ENCODE results near the gene WDR76. TPM values are rescaled to one million over a fixed set of nuclear protein-coding genes. Genes with fewer than 3 reads are reported as not detected.

WDR76 gene
- total RNA-seq, 1 donor from 2014 or later, result 0.73 TPM

GRCh38 chr15:43915631-43916325 lies 89.0 kb downstream of the WDR76 start:
- Histone ChIP-seq H3K4me2 (ENCODE audit: low read length) (no peak overlapping the region), H3K79me2 (ENCODE audit: insufficient read depth, low read length) (no peaks in the 10 kb centered on the region), H3K9me3 (ENCODE audit: insufficient read depth, low read depth, low read length) (no peaks in the 10 kb centered on the region), H3K4me3 (ENCODE audit: insufficient read depth, low read depth, low read length) (no peak overlapping the region), H4K20me1 (ENCODE audit: insufficient read depth, low read length) (no peaks in the 10 kb centered on the region), H3K36me3 (ENCODE audit: insufficient read depth, low read length) (peaks cover 6% of the 10 kb centered on the region), H3K27ac (ENCODE audit: low read depth, low read length) (no peak overlapping the region), H3K4me1 (ENCODE audit: insufficient read depth, low read length) (peaks cover 33% of the 10 kb centered on the region), H2AFZ (ENCODE audit: low read depth, low read length) (no peak overlapping the region), H3K27me3 (ENCODE audit: insufficient read depth, low read length) (no peaks in the 10 kb centered on the region), H3K9ac (ENCODE audit: low read length) (no peak overlapping the region)
- H3K27ac Mint-ChIP-seq (ENCODE audit: unreplicated experiment), result no peak overlapping the region
- TF ChIP-seq CTCF (IDR thresholded peaks at IDR 0.05; ENCODE audit: insufficient read depth, low read depth, low read length) (no peak), EZH2 (IDR thresholded peaks at IDR 0.05; ENCODE audit: insufficient read depth, low read length) (no peak)
- DNase-seq (ENCODE audit: low read depth), result no peak
- H3K27me3 Mint-ChIP-seq (ENCODE audit: low read depth, unreplicated experiment), result no peaks in the 10 kb centered on the region
- H3K4me1 Mint-ChIP-seq (ENCODE audit: low read depth, unreplicated experiment), result peaks cover 49% of the 10 kb centered on the region
- no peak overlapping the region for H3K4me3 Mint-ChIP-seq (ENCODE audit: unreplicated experiment)
- H3K9me3 Mint-ChIP-seq (ENCODE audit: unreplicated experiment), result no peaks in the 10 kb centered on the region
- FAIRE-seq, result no peak
- H3K36me3 Mint-ChIP-seq (ENCODE audit: low read depth, unreplicated experiment), result peaks cover 18% of the 10 kb centered on the region

GRCh38 chr15:43916326-43916660 lies 89.5 kb downstream of the WDR76 start:
- Mint-ChIP-seq H3K9me3 (ENCODE audit: unreplicated experiment) (no peaks in the 10 kb centered on the region), H3K4me1 (ENCODE audit: low read depth, unreplicated experiment) (peaks cover 50% of the 10 kb centered on the region), H3K4me3 (ENCODE audit: unreplicated experiment) (no peak overlapping the region), H3K27me3 (ENCODE audit: low read depth, unreplicated experiment) (no peaks in the 10 kb centered on the region), H3K27ac (ENCODE audit: unreplicated experiment) (no peak overlapping the region), H3K36me3 (ENCODE audit: low read depth, unreplicated experiment) (peaks cover 18% of the 10 kb centered on the region)
- no peaks in the 10 kb centered on the region for H3K9me3 ChIP-seq (ENCODE audit: insufficient read depth, low read depth, low read length)
- TF ChIP-seq CTCF (IDR thresholded peaks at IDR 0.05; ENCODE audit: insufficient read depth, low read depth, low read length), result no peak
- TF ChIP-seq EZH2 (IDR thresholded peaks at IDR 0.05; ENCODE audit: insufficient read depth, low read length), result no peak
- H3K27ac ChIP-seq (ENCODE audit: low read depth, low read length), result no peak overlapping the region
- no peaks in the 10 kb centered on the region for H3K27me3 ChIP-seq (ENCODE audit: insufficient read depth, low read length)
- H3K36me3 ChIP-seq (ENCODE audit: insufficient read depth, low read length), result peaks cover 6% of the 10 kb centered on the region
- peaks cover 36% of the 10 kb centered on the region for H3K4me1 ChIP-seq (ENCODE audit: insufficient read depth, low read length)
- no peak overlapping the region for H3K9ac ChIP-seq (ENCODE audit: low read length)
- no peaks in the 10 kb centered on the region for H3K79me2 ChIP-seq (ENCODE audit: insufficient read depth, low read length)
- no peak overlapping the region for H2AFZ ChIP-seq (ENCODE audit: low read depth, low read length)
- no peak for FAIRE-seq
- H3K4me2 ChIP-seq (ENCODE audit: low read length), result no peak overlapping the region
- H3K4me3 ChIP-seq (ENCODE audit: insufficient read depth, low read depth, low read length), result no peak overlapping the region
- no peaks in the 10 kb centered on the region for H4K20me1 ChIP-seq (ENCODE audit: insufficient read depth, low read length)
- no peak for DNase-seq (ENCODE audit: low read depth)

Small RNA genes lying within 50 kb of the gene (microRNA-seq; reads per million reads assigned to microRNA genes)
- not detected for gene MIR1282

Other genes starting within 250 kb of the WDR76 start
- 21.4 and 26.0 TPM in 2 replicates for gene PPIP5K1, start 236.8 kb upstream of the WDR76 start, total RNA-seq
- 0.72 and 0.89 TPM in 2 replicates for gene CKMT1B, start 233.0 kb upstream of the WDR76 start, total RNA-seq
- 0.25 and 0.29 TPM in 2 replicates for gene STRC, start 208.2 kb upstream of the WDR76 start, total RNA-seq
- 2.0 and 3.3 TPM in 2 replicates for gene CATSPER2, start 178.2 kb upstream of the WDR76 start, total RNA-seq
- 1.2 TPM in 2 replicates for gene CKMT1A, start 133.1 kb upstream of the WDR76 start, total RNA-seq
- gene PDIA3, start 80.6 kb upstream of the WDR76 start, total RNA-seq, result 777 and 911 TPM in 2 replicates
- 3.2 and 3.8 TPM in 2 replicates for gene ELL3, start 50.0 kb upstream of the WDR76 start, total RNA-seq
- gene SERF2, start 34.7 kb upstream of the WDR76 start, total RNA-seq, result 933 and 945 TPM in 2 replicates
- 0.30 TPM in 1 of 2 replicates, not detected in the other for gene SERINC4, start 26.8 kb upstream of the WDR76 start, total RNA-seq
- 13.7 and 15.7 TPM in 2 replicates for gene HYPK, start 26.4 kb upstream of the WDR76 start, total RNA-seq
- gene MFAP1, start 2.3 kb upstream of the WDR76 start, total RNA-seq, result 33.1 and 35.2 TPM in 2 replicates